NCI-H146 treated with DMSO at 0.1 percent for 48 hours (cell line): Measurements from ENCODE around the gene PAMR1.
A peak's percentile ranks its signal among the peaks of the same experiment; 100 is the strongest.

Experiments used
- DNase-seq: peaks from one replicate; lab custom pipeline; 2025; ENCODE audit not compliant: unreplicated experiment; lab: John Stamatoyannopoulos, UW

The PAMR1 gene

GRCh38 chr11:35500744-35501143 is 24.7 kb downstream of the PAMR1 start:
- no peak for DNase-seq

GRCh38 chr11:35496416-35496815 is 29.0 kb downstream of the PAMR1 start:
- no peak for DNase-seq

- DNase-seq, result no peak
Observed at GRCh38 chr11:35494957-35495490, 30.4 kb downstream of the PAMR1 start.

- no peak for DNase-seq
Observed at GRCh38 chr11:35491231-35491871, 34.1 kb downstream of the PAMR1 start.

GRCh38 chr11:35488117-35488516 is 37.3 kb downstream of the PAMR1 start:
- no peak for DNase-seq

GRCh38 chr11:35487532-35488078 is 37.8 kb downstream of the PAMR1 start:
- no peak for DNase-seq

- no peak for DNase-seq
Observed at GRCh38 chr11:35486934-35487333, 38.5 kb downstream of the PAMR1 start.

GRCh38 chr11:35486446-35486845 is 39.0 kb downstream of the PAMR1 start:
- DNase-seq, result no peak

GRCh38 chr11:35485656-35486322 is 39.6 kb downstream of the PAMR1 start:
- DNase-seq, result peak; percentile 45

- no peak for DNase-seq
Observed at GRCh38 chr11:35484435-35484834, 41.0 kb downstream of the PAMR1 start.

GRCh38 chr11:35483131-35483820 is 42.1 kb downstream of the PAMR1 start:
- DNase-seq, result no peak

GRCh38 chr11:35479731-35480130 is 45.7 kb downstream of the PAMR1 start:
- DNase-seq, result no peak

- DNase-seq, result no peak
Observed at GRCh38 chr11:35478471-35479091, 46.8 kb downstream of the PAMR1 start.

GRCh38 chr11:35477901-35478300 is 47.5 kb downstream of the PAMR1 start:
- no peak for DNase-seq

- no peak for DNase-seq
Observed at GRCh38 chr11:35474688-35475087, 50.7 kb downstream of the PAMR1 start.

GRCh38 chr11:35473795-35474374 is 51.5 kb downstream of the PAMR1 start:
- DNase-seq, result no peak

- DNase-seq, result no peak
Observed at GRCh38 chr11:35470616-35471015, 54.8 kb downstream of the PAMR1 start.

- no peak for DNase-seq
Observed at GRCh38 chr11:35466058-35466457, 59.4 kb downstream of the PAMR1 start.

- no peak for DNase-seq
Observed at GRCh38 chr11:35464308-35464707, 61.1 kb downstream of the PAMR1 start.

- DNase-seq, result no peak
Observed at GRCh38 chr11:35463331-35463751, 62.1 kb downstream of the PAMR1 start.
